SK-N-SH treated with all-trans-retinoic acid at 6 μM for 48 hours (cell line): Measurements from ENCODE around the gene ELP1.

Experiments
- CSDC2 ChIP-seq: fragments of 250-450 bp; sonication (Bioruptor Pico); IDR thresholded peaks from 2 replicates; pipeline ENCODE4 v1.5.0; 2020; ENCODE audit warnings: mild to moderate bottlenecking, moderate library complexity
- TF ChIP-seq, protein P1 (sequence below): fragments of 250-450 bp; sonication (Bioruptor Pico); IDR thresholded peaks from 2 replicates; pipeline ENCODE4 v1.8.0; 2021; ENCODE audit warnings: low read depth, mild to moderate bottlenecking, moderate library complexity, borderline replicate concordance

GRCh38 chr9:108972186-108972585 lies 38.3 kb upstream of the ELP1 start:
- TF ChIP-seq, protein P1, sequence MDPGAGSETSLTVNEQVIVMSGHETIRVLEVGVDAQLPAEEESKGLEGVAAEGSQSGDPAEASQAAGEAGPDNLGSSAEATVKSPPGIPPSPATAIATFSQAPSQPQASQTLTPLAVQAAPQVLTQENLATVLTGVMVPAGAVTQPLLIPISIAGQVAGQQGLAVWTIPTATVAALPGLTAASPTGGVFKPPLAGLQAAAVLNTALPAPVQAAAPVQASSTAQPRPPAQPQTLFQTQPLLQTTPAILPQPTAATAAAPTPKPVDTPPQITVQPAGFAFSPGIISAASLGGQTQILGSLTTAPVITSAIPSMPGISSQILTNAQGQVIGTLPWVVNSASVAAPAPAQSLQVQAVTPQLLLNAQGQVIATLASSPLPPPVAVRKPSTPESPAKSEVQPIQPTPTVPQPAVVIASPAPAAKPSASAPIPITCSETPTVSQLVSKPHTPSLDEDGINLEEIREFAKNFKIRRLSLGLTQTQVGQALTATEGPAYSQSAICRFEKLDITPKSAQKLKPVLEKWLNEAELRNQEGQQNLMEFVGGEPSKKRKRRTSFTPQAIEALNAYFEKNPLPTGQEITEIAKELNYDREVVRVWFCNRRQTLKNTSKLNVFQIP: no peak
- TF ChIP-seq CSDC2 (CRISPR knock-in tag): no peak
